Measurements from ENCODE around the gene GTPBP2.

- no peak for TF ChIP-seq CTCF (conservative IDR thresholded peaks at IDR 0.05)
- no peak for TF ChIP-seq ZFX (IDR thresholded peaks at IDR 0.05)
These were observed 44.5 kb upstream of the GTPBP2 start for GRCh38 chr6:43673444-43674084.

All from C4-2B (cell line).